NB4 (cell line): Measurements from ENCODE around the gene POLG2.
"Not testable (repeated sequence)": the region's sequence is repeated elsewhere in the genome, so short reads cannot be mapped to it uniquely, and the experiment has no call there.

Experiments used
- MYC ChIP-seq: IDR thresholded peaks from 2 replicates; pipeline ENCODE4 v1.6.1; 2011; ENCODE audit warnings: low read depth, low read length
- POLR2A ChIP-seq: IDR thresholded peaks from 2 replicates; pipeline ENCODE4 v1.6.1; 2011; ENCODE audit warnings: mild to moderate bottlenecking; ENCODE audit not compliant: insufficient read length; ENCODE audit errors: extremely low read depth
- TF ChIP-seq, protein P1 (sequence below): IDR thresholded peaks from 2 replicates; pipeline ENCODE4 v1.6.1; 2011; ENCODE audit warnings: low read depth, low read length
- TF ChIP-seq, protein P2 (sequence below): IDR thresholded peaks from one replicate; pipeline ENCODE4 v1.5.1; 2012; ENCODE audit warnings: low read depth, low read length

DNA sequence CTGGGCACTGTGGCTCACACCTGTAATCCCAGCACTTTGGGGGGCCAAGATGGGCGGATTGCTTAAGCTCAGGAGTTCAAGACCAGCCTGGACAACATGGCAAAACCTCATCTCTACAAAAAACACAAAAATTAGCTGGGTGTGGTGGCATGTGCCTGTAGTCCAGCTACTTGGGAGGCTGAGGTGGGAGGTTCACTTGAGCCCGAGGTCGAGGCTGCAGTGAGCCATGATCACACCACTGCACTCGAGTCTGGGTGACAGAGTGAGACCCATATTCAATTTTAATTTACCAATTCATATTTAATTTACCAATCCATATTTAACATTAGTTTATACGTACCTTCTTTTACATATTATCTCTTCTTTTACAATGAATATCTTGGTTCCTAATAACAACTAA lies 1.6 kb downstream of the POLG2 start:
- TF ChIP-seq POLR2A, MYC: not testable (repeated sequence)
- TF ChIP-seq, protein P1, sequence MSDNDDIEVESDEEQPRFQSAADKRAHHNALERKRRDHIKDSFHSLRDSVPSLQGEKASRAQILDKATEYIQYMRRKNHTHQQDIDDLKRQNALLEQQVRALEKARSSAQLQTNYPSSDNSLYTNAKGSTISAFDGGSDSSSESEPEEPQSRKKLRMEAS = not testable (repeated sequence)
- TF ChIP-seq, protein P2, sequence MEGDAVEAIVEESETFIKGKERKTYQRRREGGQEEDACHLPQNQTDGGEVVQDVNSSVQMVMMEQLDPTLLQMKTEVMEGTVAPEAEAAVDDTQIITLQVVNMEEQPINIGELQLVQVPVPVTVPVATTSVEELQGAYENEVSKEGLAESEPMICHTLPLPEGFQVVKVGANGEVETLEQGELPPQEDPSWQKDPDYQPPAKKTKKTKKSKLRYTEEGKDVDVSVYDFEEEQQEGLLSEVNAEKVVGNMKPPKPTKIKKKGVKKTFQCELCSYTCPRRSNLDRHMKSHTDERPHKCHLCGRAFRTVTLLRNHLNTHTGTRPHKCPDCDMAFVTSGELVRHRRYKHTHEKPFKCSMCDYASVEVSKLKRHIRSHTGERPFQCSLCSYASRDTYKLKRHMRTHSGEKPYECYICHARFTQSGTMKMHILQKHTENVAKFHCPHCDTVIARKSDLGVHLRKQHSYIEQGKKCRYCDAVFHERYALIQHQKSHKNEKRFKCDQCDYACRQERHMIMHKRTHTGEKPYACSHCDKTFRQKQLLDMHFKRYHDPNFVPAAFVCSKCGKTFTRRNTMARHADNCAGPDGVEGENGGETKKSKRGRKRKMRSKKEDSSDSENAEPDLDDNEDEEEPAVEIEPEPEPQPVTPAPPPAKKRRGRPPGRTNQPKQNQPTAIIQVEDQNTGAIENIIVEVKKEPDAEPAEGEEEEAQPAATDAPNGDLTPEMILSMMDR = not testable (repeated sequence)
